GM12892 (cell line): ENCODE data around the gene FAM120AOS.

Experiments used
- POLR2A ChIP-seq: IDR thresholded peaks from 2 replicates; pipeline ENCODE4 v1.6.1; 2011; ENCODE audit warnings: low read depth, low read length, control low read depth
- POLR2AphosphoS5 ChIP-seq: IDR thresholded peaks from 2 replicates; pipeline ENCODE4 v1.6.1; 2011; ENCODE audit warnings: low read depth, low read length, control low read depth
- TAF1 ChIP-seq: IDR thresholded peaks from 2 replicates; pipeline ENCODE4 v1.6.1; 2011; ENCODE audit warnings: low read depth, mild to moderate bottlenecking, control low read depth, low read length, borderline replicate concordance

DNA sequence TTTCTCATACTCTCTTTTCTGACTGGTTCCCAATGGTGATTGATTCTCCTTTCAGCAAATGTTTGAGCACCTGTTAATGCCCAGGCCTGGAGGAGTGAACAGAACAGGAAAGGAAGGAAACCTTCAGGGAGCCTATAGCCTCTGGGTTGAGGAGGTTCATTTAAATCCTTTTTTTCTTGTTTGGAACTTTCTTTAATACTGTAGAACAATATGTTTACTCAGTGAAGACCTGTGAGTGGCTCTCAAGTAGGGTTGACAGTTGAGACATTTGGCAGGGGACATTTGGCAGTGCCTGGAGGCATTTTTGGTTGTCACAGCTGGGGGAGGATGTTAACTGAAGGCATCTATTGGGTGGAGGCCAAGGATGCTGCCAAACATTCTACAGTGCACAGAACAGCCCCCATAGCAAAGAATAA, 6.1 kb upstream of the FAM120AOS start:
- TF ChIP-seq POLR2AphosphoS5 (no peak), POLR2A (no peak), TAF1 (no peak)
